Measurements from ENCODE around the gene CTSW. TPM values are rescaled to one million over a fixed set of nuclear protein-coding genes. Genes with fewer than 3 reads are reported as not detected.

The CTSW gene
- total RNA-seq, 1 experiment from 2014 or later, result not detected

GRCh38 chr11:65854161-65854592 is 25.5 kb upstream of the CTSW start:
- TF ChIP-seq CTCF (IDR thresholded peaks at IDR 0.05; ENCODE audit: unreplicated experiment), result no peak
- peaks cover 16% of the 10 kb centered on the region for H3K4me1 Mint-ChIP-seq (ENCODE audit: insufficient read depth, unreplicated experiment)
- BruUV-seq (replicated peaks), result no TSS peak
- H3K9me3 Mint-ChIP-seq (ENCODE audit: unreplicated experiment), result no peaks in the 10 kb centered on the region
- peaks cover 56% of the 10 kb centered on the region for H3K36me3 Mint-ChIP-seq (ENCODE audit: insufficient read depth, unreplicated experiment)
- intact Hi-C loops (cut with micrococcal nuclease), result no loop called here
- no peak overlapping the region for H3K27ac Mint-ChIP-seq (ENCODE audit: low read depth, unreplicated experiment)
- DNase-seq (ENCODE audit: unreplicated experiment), result no peak
- H3K27me3 Mint-ChIP-seq (ENCODE audit: insufficient read depth, unreplicated experiment), result no peaks in the 10 kb centered on the region
- H3K4me3 Mint-ChIP-seq (ENCODE audit: unreplicated experiment), result no peak overlapping the region
- POLR2A ChIA-PET, result interaction anchor here (0.6 to 1.1 kb wide), 2 partner anchors 34 to 939 kb away, joined by 3 to 4 read pairs; partner anchors contain the start of gene FIBP
- CTCF ChIA-PET, result interaction anchor here (0.8 kb wide), 1 partner anchor 32 kb away, joined by 3 read pairs; no protein-coding TSS in a partner anchor

- peaks cover 22% of the 10 kb centered on the region for H3K4me1 Mint-ChIP-seq (ENCODE audit: insufficient read depth, unreplicated experiment)
- CTCF ChIA-PET, result interaction anchor here (0.6 kb wide), 1 partner anchor 38 kb away, joined by 4 read pairs; no protein-coding TSS in a partner anchor
- no peaks in the 10 kb centered on the region for H3K27me3 Mint-ChIP-seq (ENCODE audit: insufficient read depth, unreplicated experiment)
- intact Hi-C loops (cut with micrococcal nuclease), result no loop called here
- DNase-seq (ENCODE audit: unreplicated experiment), result no peak
- POLR2A ChIA-PET, result interaction anchor here (0.7 kb wide), 1 partner anchor 35 kb away, joined by 4 read pairs; the partner anchor contains the start of gene CCDC85B
- H3K27ac Mint-ChIP-seq (ENCODE audit: low read depth, unreplicated experiment), result peak overlapping the region; percentile 71
- peaks cover 56% of the 10 kb centered on the region for H3K36me3 Mint-ChIP-seq (ENCODE audit: insufficient read depth, unreplicated experiment)
- no peak for TF ChIP-seq CTCF (IDR thresholded peaks at IDR 0.05; ENCODE audit: unreplicated experiment)
- BruUV-seq (replicated peaks), result TSS peak; percentile 63
- H3K4me3 Mint-ChIP-seq (ENCODE audit: unreplicated experiment), result peak overlapping the region; percentile 83
- H3K9me3 Mint-ChIP-seq (ENCODE audit: unreplicated experiment), result no peaks in the 10 kb centered on the region
These were observed 24.5 kb upstream of the CTSW start for GRCh38 chr11:65854852-65855837.

- no peak for DNase-seq (ENCODE audit: unreplicated experiment)
- intact Hi-C loops (cut with micrococcal nuclease), result no loop called here
- no peak for TF ChIP-seq CTCF (IDR thresholded peaks at IDR 0.05; ENCODE audit: unreplicated experiment)
- BruUV-seq (replicated peaks), result no TSS peak
- ChIA-PET POLR2A (interaction anchor here (0.7 to 6.2 kb wide), 4 partner anchors 33 to 144 kb away, joined by 3 to 181 read pairs (median 4); partner anchors contain the start of genes CCDC85B, FIBP and KAT5), CTCF (no interaction called here)
- Mint-ChIP-seq H3K27me3 (ENCODE audit: insufficient read depth, unreplicated experiment) (no peaks in the 10 kb centered on the region), H3K36me3 (ENCODE audit: insufficient read depth, unreplicated experiment) (peaks cover 56% of the 10 kb centered on the region), H3K27ac (ENCODE audit: low read depth, unreplicated experiment) (peak overlapping the region; percentile 94), H3K9me3 (ENCODE audit: unreplicated experiment) (no peaks in the 10 kb centered on the region), H3K4me1 (ENCODE audit: insufficient read depth, unreplicated experiment) (peaks cover 24% of the 10 kb centered on the region), H3K4me3 (ENCODE audit: unreplicated experiment) (peak overlapping the region; percentile 83)
These were observed 23.7 kb upstream of the CTSW start for GRCh38 chr11:65855927-65856363.

Data from MCF 10A (cell line).